SK-N-SH treated with all-trans-retinoic acid at 6 μM for 48 hours (cell line): ENCODE measurements around the gene TTLL8.

Experiments
- ATAC-seq: fragments of 200-7000 bp; cut with Tn5 transposase; 3 replicates; pipeline ENCODE4 v1.9.1; 2020; ENCODE audit warnings: mild to moderate bottlenecking, moderate library complexity
- ARNTL ChIP-seq: fragments of 450-650 bp; formaldehyde crosslinking; IDR thresholded peaks from 2 replicates; pipeline ENCODE4 v1.5.0; 2020; ENCODE audit warnings: low read depth, mild to moderate bottlenecking, moderate library complexity, borderline replicate concordance
- BACH2 ChIP-seq: fragments of 250-450 bp; sonication (Bioruptor Pico); IDR thresholded peaks from 2 replicates; pipeline ENCODE4 v1.9.0; 2021; ENCODE audit warnings: mild to moderate bottlenecking, borderline replicate concordance
- CSDC2 ChIP-seq: fragments of 250-450 bp; sonication (Bioruptor Pico); IDR thresholded peaks from 2 replicates; pipeline ENCODE4 v1.5.0; 2020; ENCODE audit warnings: mild to moderate bottlenecking, moderate library complexity
- ESRRG ChIP-seq: fragments of 250-450 bp; sonication (Bioruptor Pico); IDR thresholded peaks from 2 replicates; pipeline ENCODE4 v1.6.1; 2021; ENCODE audit warnings: mild to moderate bottlenecking
- GLIS3 ChIP-seq: fragments of 250-450 bp; sonication (Bioruptor Pico); IDR thresholded peaks from 2 replicates; pipeline ENCODE4 v1.5.0; 2020; ENCODE audit warnings: mild to moderate bottlenecking, moderate library complexity
- ISL1 ChIP-seq: fragments of 250-450 bp; sonication (Bioruptor Pico); IDR thresholded peaks from 2 replicates; pipeline ENCODE4 v2.1.2; 2022; ENCODE audit warnings: mild to moderate bottlenecking, moderate library complexity
- OSR1 ChIP-seq: fragments of 250-450 bp; sonication (Bioruptor Pico); IDR thresholded peaks from 2 replicates; pipeline ENCODE4 v1.8.0; 2022; ENCODE audit warnings: moderate library complexity, mild to moderate bottlenecking, inconsistent platforms
- PPARA ChIP-seq: fragments of 250-450 bp; sonication (Bioruptor Pico); IDR thresholded peaks from 2 replicates; pipeline ENCODE4 v1.5.0; 2020; ENCODE audit warnings: mild to moderate bottlenecking, borderline replicate concordance
- RARB ChIP-seq: fragments of 250-450 bp; sonication (Bioruptor Pico); IDR thresholded peaks from 2 replicates; pipeline ENCODE4 v1.8.0; 2021; ENCODE audit warnings: mild to moderate bottlenecking, moderate library complexity
- SNAI2 ChIP-seq: fragments of 250-450 bp; sonication (Bioruptor Pico); IDR thresholded peaks from 2 replicates; pipeline ENCODE4 v1.5.0; 2020; ENCODE audit warnings: mild to moderate bottlenecking, moderate library complexity
- TCF4 ChIP-seq: fragments of 250-450 bp; sonication (Bioruptor Pico); IDR thresholded peaks from 2 replicates; pipeline ENCODE4 v1.8.0; 2021; ENCODE audit warnings: mild to moderate bottlenecking, moderate library complexity, borderline replicate concordance
- ZC3H10 ChIP-seq: fragments of 250-450 bp; sonication (Bioruptor Pico); IDR thresholded peaks from 2 replicates; pipeline ENCODE4 v1.5.1; 2021; ENCODE audit warnings: mild to moderate bottlenecking, moderate library complexity
- ZFP3 ChIP-seq: fragments of 250-450 bp; sonication (Bioruptor Pico); IDR thresholded peaks from 2 replicates; pipeline ENCODE4 v1.5.0; 2020; ENCODE audit warnings: mild to moderate bottlenecking, moderate library complexity
- ZFP30 ChIP-seq: fragments of 450-650 bp; formaldehyde crosslinking; IDR thresholded peaks from 2 replicates; pipeline ENCODE4 v1.5.0; 2022; ENCODE audit warnings: mild to moderate bottlenecking, moderate library complexity
- ZNF565 ChIP-seq: fragments of 450-650 bp; formaldehyde crosslinking; conservative IDR thresholded peaks from 2 replicates; pipeline ENCODE4 v1.5.0; 2020; ENCODE audit warnings: low read depth, mild to moderate bottlenecking, moderate library complexity
- ZNF70 ChIP-seq: fragments of 450-650 bp; formaldehyde crosslinking; IDR thresholded peaks from 2 replicates; pipeline ENCODE4 v1.5.0; 2020; ENCODE audit warnings: mild to moderate bottlenecking, moderate library complexity
- ZNF8 ChIP-seq: fragments of 450-650 bp; formaldehyde crosslinking; IDR thresholded peaks from 2 replicates; pipeline ENCODE4 v1.5.0; 2020; ENCODE audit warnings: mild to moderate bottlenecking, moderate library complexity
- TF ChIP-seq, protein P1 (sequence below): fragments of 250-450 bp; sonication (Bioruptor Pico); IDR thresholded peaks from 2 replicates; pipeline ENCODE4 v1.8.0; 2021; ENCODE audit warnings: low read depth, mild to moderate bottlenecking, moderate library complexity, borderline replicate concordance
- TF ChIP-seq, protein P2 (sequence below): fragments of 250-450 bp; sonication (Bioruptor Pico); IDR thresholded peaks from 2 replicates; pipeline ENCODE4 v1.5.0; 2020; ENCODE audit warnings: mild to moderate bottlenecking, moderate library complexity
- TF ChIP-seq, protein P3 (sequence below): fragments of 250-450 bp; sonication (Bioruptor Pico); IDR thresholded peaks from 2 replicates; pipeline ENCODE4 v1.8.0; 2020; ENCODE audit warnings: mild to moderate bottlenecking, moderate library complexity, borderline replicate concordance

The TTLL8 gene

DNA sequence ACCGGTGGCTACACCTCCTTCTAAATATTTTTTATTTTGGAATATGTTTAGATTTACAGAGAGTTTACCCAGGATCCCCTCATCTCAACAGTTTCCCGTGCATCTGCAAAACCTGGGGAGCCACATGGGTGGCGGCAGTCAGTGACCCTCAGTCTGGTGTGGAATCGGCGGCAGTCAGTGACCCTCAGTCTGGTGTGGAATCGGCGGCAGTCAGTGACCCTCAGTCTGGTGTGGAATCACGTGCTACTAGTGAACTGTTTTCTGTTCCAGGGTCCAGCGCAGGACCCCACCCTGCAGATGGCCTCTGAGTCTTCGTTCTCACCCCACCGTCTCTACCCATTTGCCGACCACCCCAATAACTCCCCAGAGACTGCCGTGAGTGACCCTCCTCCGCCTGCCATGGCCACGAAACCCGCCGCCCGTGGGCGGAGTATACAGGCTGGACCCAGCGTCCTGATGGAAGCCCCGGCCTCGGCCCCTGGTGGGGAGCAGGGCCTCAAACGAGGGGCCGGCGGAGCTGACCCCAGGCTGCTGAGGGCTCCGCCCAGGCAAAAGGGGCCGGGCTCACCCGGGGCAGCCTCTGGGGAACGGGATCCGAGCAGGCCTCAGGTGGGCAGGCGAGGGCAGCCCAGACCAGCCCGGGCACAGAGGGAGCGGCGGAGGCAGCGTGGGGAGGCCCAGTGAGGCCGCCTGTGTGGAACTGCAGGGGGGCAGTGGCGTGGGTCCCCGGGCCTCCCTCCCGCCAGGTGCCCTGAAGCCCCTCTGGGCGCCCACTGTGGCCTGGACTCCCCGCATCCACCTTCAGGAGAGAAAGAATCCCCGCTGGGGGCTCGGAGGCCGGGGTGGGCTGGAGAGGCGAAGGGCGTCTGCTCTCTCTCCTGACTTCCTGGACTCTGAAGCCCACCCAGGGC is 48.1 kb downstream of the TTLL8 start:
- TF ChIP-seq ZNF565 (CRISPR knock-in tag) (no peak), ZNF8 (CRISPR knock-in tag) (no peak)
- TF ChIP-seq, protein P1, sequence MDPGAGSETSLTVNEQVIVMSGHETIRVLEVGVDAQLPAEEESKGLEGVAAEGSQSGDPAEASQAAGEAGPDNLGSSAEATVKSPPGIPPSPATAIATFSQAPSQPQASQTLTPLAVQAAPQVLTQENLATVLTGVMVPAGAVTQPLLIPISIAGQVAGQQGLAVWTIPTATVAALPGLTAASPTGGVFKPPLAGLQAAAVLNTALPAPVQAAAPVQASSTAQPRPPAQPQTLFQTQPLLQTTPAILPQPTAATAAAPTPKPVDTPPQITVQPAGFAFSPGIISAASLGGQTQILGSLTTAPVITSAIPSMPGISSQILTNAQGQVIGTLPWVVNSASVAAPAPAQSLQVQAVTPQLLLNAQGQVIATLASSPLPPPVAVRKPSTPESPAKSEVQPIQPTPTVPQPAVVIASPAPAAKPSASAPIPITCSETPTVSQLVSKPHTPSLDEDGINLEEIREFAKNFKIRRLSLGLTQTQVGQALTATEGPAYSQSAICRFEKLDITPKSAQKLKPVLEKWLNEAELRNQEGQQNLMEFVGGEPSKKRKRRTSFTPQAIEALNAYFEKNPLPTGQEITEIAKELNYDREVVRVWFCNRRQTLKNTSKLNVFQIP (CRISPR knock-in tag) = no peak
- no peak; the same call in 2 of the 3 replicates for ATAC-seq

DNA sequence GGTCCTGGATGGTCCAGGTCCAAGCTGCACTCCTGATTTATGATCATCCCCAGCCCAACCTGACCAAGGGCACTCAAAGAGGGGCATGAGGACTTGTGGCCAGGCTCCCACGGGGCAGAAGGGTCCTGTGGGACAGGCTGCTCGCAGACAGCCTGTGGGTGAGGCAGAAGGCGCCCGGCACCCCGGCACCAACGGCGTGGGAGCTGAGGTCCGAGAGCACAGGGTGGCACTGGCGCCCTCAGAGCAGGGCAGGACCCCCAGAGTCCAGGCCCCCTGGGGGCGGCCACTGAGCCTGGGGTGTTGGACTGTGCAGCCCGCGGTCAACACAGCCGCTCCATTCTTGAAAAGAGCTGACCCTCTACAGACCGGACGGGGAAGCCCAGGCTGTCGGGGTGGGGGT is 48.8 kb downstream of the TTLL8 start:
- TF ChIP-seq BACH2 (no peak), OSR1 (CRISPR knock-in tag) (no peak), PPARA (no peak), TCF4 (no peak), ZNF8 (CRISPR knock-in tag) (no peak), ESRRG (CRISPR knock-in tag) (no peak), ZFP3 (CRISPR knock-in tag) (no peak), RARB (no peak), GLIS3 (CRISPR knock-in tag) (no peak), ZC3H10 (CRISPR knock-in tag) (no peak), ZFP30 (CRISPR knock-in tag) (no peak), ZNF70 (no peak), ARNTL (no peak), CSDC2 (CRISPR knock-in tag) (no peak), ISL1 (CRISPR knock-in tag) (no peak)
- TF ChIP-seq, protein P1 (CRISPR knock-in tag) = no peak
- TF ChIP-seq, protein P2, sequence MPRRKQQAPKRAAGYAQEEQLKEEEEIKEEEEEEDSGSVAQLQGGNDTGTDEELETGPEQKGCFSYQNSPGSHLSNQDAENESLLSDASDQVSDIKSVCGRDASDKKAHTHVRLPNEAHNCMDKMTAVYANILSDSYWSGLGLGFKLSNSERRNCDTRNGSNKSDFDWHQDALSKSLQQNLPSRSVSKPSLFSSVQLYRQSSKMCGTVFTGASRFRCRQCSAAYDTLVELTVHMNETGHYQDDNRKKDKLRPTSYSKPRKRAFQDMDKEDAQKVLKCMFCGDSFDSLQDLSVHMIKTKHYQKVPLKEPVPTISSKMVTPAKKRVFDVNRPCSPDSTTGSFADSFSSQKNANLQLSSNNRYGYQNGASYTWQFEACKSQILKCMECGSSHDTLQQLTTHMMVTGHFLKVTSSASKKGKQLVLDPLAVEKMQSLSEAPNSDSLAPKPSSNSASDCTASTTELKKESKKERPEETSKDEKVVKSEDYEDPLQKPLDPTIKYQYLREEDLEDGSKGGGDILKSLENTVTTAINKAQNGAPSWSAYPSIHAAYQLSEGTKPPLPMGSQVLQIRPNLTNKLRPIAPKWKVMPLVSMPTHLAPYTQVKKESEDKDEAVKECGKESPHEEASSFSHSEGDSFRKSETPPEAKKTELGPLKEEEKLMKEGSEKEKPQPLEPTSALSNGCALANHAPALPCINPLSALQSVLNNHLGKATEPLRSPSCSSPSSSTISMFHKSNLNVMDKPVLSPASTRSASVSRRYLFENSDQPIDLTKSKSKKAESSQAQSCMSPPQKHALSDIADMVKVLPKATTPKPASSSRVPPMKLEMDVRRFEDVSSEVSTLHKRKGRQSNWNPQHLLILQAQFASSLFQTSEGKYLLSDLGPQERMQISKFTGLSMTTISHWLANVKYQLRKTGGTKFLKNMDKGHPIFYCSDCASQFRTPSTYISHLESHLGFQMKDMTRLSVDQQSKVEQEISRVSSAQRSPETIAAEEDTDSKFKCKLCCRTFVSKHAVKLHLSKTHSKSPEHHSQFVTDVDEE (CRISPR knock-in tag) = no peak
- TF ChIP-seq, protein P3, sequence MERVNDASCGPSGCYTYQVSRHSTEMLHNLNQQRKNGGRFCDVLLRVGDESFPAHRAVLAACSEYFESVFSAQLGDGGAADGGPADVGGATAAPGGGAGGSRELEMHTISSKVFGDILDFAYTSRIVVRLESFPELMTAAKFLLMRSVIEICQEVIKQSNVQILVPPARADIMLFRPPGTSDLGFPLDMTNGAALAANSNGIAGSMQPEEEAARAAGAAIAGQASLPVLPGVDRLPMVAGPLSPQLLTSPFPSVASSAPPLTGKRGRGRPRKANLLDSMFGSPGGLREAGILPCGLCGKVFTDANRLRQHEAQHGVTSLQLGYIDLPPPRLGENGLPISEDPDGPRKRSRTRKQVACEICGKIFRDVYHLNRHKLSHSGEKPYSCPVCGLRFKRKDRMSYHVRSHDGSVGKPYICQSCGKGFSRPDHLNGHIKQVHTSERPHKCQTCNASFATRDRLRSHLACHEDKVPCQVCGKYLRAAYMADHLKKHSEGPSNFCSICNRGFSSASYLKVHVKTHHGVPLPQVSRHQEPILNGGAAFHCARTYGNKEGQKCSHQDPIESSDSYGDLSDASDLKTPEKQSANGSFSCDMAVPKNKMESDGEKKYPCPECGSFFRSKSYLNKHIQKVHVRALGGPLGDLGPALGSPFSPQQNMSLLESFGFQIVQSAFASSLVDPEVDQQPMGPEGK (CRISPR knock-in tag) = no peak
- no peak for ATAC-seq

DNA sequence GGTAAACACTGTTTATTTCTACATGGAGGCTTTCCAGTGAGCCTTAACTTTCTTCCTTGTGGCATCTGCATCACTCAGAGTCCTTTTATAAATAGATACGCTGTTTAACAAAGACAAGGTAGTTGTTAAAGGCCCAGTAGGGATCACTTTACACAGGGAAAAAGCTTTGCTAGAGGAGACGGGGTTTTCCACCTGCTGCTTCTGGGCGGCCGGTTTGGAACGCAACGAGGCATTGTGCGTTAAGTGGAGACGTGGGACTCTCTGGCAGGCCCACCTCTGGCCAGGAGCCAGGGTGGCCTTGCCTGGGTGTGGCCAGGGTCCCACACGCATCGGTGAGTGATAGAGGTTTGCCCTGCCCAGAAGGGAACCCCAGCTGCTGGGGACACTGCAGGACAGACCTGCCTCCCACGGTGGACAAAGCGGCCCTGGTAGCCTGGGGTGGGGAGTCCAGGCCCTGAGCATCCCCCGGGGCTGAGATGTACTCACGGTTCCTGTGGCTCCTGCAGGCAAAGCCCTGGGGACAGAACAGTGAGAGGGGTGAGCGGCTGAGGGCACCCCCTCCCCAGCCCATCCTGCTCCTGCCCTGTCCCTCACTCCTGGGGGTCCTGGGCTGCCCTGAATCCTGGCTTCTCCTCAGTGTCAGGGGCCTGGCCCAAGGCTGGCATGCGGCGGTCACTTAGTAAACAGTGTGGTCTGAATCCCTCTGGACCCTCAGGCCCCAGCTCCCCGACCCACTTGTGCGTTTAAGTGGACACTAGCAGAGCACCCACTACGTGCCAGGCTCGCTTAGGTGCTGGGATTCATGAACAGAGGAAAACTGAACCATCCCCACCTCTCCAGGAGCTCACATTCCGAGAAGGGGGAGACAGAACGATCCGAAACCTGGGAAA is 49.7 kb downstream of the TTLL8 start:
- no peak for TF ChIP-seq PPARA
- no peak for TF ChIP-seq GLIS3 (CRISPR knock-in tag)
- TF ChIP-seq ZFP3 (CRISPR knock-in tag) = no peak
- no peak for TF ChIP-seq BACH2
- TF ChIP-seq ZNF565 (CRISPR knock-in tag) = no peak
- no peak for TF ChIP-seq CSDC2 (CRISPR knock-in tag)
- TF ChIP-seq, protein P3 (CRISPR knock-in tag) = no peak
- TF ChIP-seq ARNTL = no peak
- TF ChIP-seq, protein P1 (CRISPR knock-in tag) = no peak
- no peak for TF ChIP-seq ZFP30 (CRISPR knock-in tag)
- TF ChIP-seq, protein P2 (CRISPR knock-in tag) = no peak
- TF ChIP-seq SNAI2 (CRISPR knock-in tag) = no peak
- ATAC-seq = no peak
